Mesendoderm (in vitro differentiated cells): Measurements from ENCODE around the gene C1D.

ENCODE experiments used
- DNase-seq: peaks from one replicate; pipeline ENCODE4 v3.0.0; 2013
- H2AK5ac ChIP-seq: 2 replicates; pipeline ENCODE4 v1.6.1; 2013; ENCODE audit warnings: low read length, inconsistent platforms
- H2BK120ac ChIP-seq: 2 replicates; pipeline ENCODE4 v1.6.1; 2013; ENCODE audit warnings: low read depth, mild to moderate bottlenecking, low read length, moderate library complexity, mixed read lengths
- H2BK15ac ChIP-seq: replicated peaks from 2 replicates; pipeline ENCODE4 v1.6.1; 2013; ENCODE audit warnings: low read depth, mild to moderate bottlenecking, moderate library complexity
- H2BK5ac ChIP-seq: 2 replicates; pipeline ENCODE4 v1.6.1; 2013; ENCODE audit warnings: low read length, inconsistent platforms
- H3K18ac ChIP-seq: 2 replicates; pipeline ENCODE4 v1.6.1; 2013; ENCODE audit warnings: mild to moderate bottlenecking, low read length, mixed read lengths
- H3K23ac ChIP-seq: one replicate; pipeline ENCODE4 v1.6.1; 2013; ENCODE audit warnings: low read length
- H3K27ac ChIP-seq: 2 replicates; pipeline ENCODE4 v1.5.1; 2013; ENCODE audit warnings: low read depth, mild to moderate bottlenecking, inconsistent platforms, low read length, moderate library complexity
- H3K27me3 ChIP-seq: 2 replicates; pipeline ENCODE4 v1.6.1; 2013; ENCODE audit warnings: low read length, control low read depth, mild to moderate bottlenecking, inconsistent platforms; ENCODE audit not compliant: insufficient read depth, poor library complexity
- H3K36me3 ChIP-seq: 2 replicates; pipeline ENCODE4 v1.6.1; 2013; ENCODE audit warnings: low read length, inconsistent platforms; ENCODE audit not compliant: control insufficient read depth, insufficient read depth
- H3K4ac ChIP-seq: one replicate; pipeline ENCODE4 v1.6.1; 2013; ENCODE audit warnings: low read depth, mild to moderate bottlenecking, low read length, moderate library complexity
- H3K4me1 ChIP-seq: 2 replicates; pipeline ENCODE4 v1.6.1; 2013; ENCODE audit warnings: low read depth, low read length, inconsistent platforms; ENCODE audit not compliant: control insufficient read depth
- H3K4me2 ChIP-seq: 2 replicates; pipeline ENCODE4 v1.6.1; 2013; ENCODE audit warnings: low read length
- H3K4me3 ChIP-seq: 2 replicates; pipeline ENCODE4 v1.5.1; 2013; ENCODE audit warnings: mild to moderate bottlenecking, low read length
- H3K56ac ChIP-seq: one replicate; pipeline ENCODE4 v1.6.1; 2013; ENCODE audit warnings: low read length
- H3K79me1 ChIP-seq: 2 replicates; pipeline ENCODE4 v1.6.1; 2013; ENCODE audit warnings: low read length, inconsistent platforms
- H3K79me2 ChIP-seq: 2 replicates; pipeline ENCODE4 v1.6.1; 2013; ENCODE audit warnings: mild to moderate bottlenecking, low read length; ENCODE audit not compliant: control insufficient read depth, insufficient read depth
- H3K9ac ChIP-seq: 2 replicates; pipeline ENCODE4 v1.6.1; 2013; ENCODE audit warnings: low read length, inconsistent platforms
- H4K5ac ChIP-seq: one replicate; pipeline ENCODE4 v1.6.1; 2013; ENCODE audit warnings: low read length
- H4K8ac ChIP-seq: one replicate; pipeline ENCODE4 v1.6.1; 2013; ENCODE audit warnings: low read depth, mild to moderate bottlenecking, control low read depth, low read length, moderate library complexity
- WGBS: extraction: QIAGEN DNeasy Blood & Tissue Kit; methylation state at CpG from one replicate; pipeline ENCODE4 v1.1.7; 2013; ENCODE audit warnings: low lambda C conversion rate, missing lambda C conversion rate; ENCODE audit not compliant: insufficient coverage; ENCODE audit errors: extremely low coverage; 5-methylcytosine and 5-hydroxymethylcytosine counted together

The C1D gene

DNA sequence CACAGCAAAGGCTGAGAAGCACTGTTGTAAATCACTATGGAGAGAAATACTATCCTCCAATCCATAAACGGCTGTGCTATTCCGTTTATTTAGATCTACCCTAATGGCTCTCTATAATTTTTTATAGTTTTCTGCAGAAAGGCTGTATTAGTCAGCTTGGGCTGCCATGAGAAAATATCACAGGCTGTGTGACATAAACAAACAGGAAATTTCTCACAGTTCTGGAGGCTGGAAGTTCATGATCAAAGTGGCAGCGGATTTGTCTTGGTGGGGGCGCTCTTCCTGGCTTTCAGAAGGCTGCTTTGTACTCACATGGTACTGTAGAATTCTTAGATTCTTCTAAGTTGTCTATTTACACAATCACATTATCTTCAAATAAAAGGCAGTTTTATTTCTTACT, 44.1 kb downstream of the C1D start:
- H3K36me3 ChIP-seq: no peaks in the 10 kb centered on the region
- H3K4me1 ChIP-seq: no peaks in the 10 kb centered on the region
- no peak overlapping the region for H3K4me2 ChIP-seq
- H3K79me2 ChIP-seq: no peaks in the 10 kb centered on the region
- H2AK5ac ChIP-seq: no peak overlapping the region
- no peak overlapping the region for H3K4ac ChIP-seq
- no peak overlapping the region for H3K56ac ChIP-seq
- no peak overlapping the region for H4K5ac ChIP-seq
- no peak overlapping the region for H2BK120ac ChIP-seq
- no peak overlapping the region for H3K27ac ChIP-seq
- DNase-seq: no peak
- no peaks in the 10 kb centered on the region for H3K79me1 ChIP-seq
- no peaks in the 10 kb centered on the region for H3K27me3 ChIP-seq
- H3K4me3 ChIP-seq: no peak overlapping the region
- no peak overlapping the region for H2BK5ac ChIP-seq
- no peak overlapping the region for H3K18ac ChIP-seq
- H4K8ac ChIP-seq: no peak overlapping the region
- no peak overlapping the region for H3K9ac ChIP-seq
- no peak overlapping the region for H3K23ac ChIP-seq
- no CpG with 5 or more reads among the region's 4 CpGs for WGBS
- no peak overlapping the region for H2BK15ac ChIP-seq

GRCh38 chr2:68009526-68009925, 53.3 kb downstream of the C1D start:
- Histone ChIP-seq H2AK5ac (no peak overlapping the region), H3K18ac (no peak overlapping the region), H2BK120ac (no peak overlapping the region), H2BK15ac (no peak overlapping the region), H3K79me1 (no peaks in the 10 kb centered on the region), H3K56ac (no peak overlapping the region), H3K9ac (no peak overlapping the region), H3K4me2 (no peak overlapping the region), H3K4me1 (no peaks in the 10 kb centered on the region), H2BK5ac (no peak overlapping the region), H3K4ac (no peak overlapping the region), H3K23ac (no peak overlapping the region), H4K8ac (no peak overlapping the region), H3K79me2 (no peaks in the 10 kb centered on the region), H4K5ac (no peak overlapping the region), H3K27ac (no peak overlapping the region), H3K4me3 (no peak overlapping the region), H3K36me3 (no peaks in the 10 kb centered on the region), H3K27me3 (no peaks in the 10 kb centered on the region)
- no peak for DNase-seq
- WGBS: no CpG with 5 or more reads among the region's 5 CpGs

GRCh38 chr2:68000170-68000825, 62.5 kb downstream of the C1D start:
- Histone ChIP-seq H3K9ac (no peak overlapping the region), H3K4me2 (no peak overlapping the region), H3K23ac (no peak overlapping the region), H4K8ac (no peak overlapping the region), H3K36me3 (no peaks in the 10 kb centered on the region), H3K18ac (no peak overlapping the region), H3K27ac (no peak overlapping the region), H3K79me2 (no peaks in the 10 kb centered on the region), H3K4me3 (no peak overlapping the region), H3K56ac (no peak overlapping the region), H2BK15ac (no peak overlapping the region), H2AK5ac (no peak overlapping the region), H3K4ac (no peak overlapping the region), H2BK5ac (no peak overlapping the region), H4K5ac (no peak overlapping the region), H3K79me1 (no peaks in the 10 kb centered on the region), H3K4me1 (no peaks in the 10 kb centered on the region), H2BK120ac (no peak overlapping the region), H3K27me3 (no peaks in the 10 kb centered on the region)
- no peak for DNase-seq
- no CpG with 5 or more reads among the region's 8 CpGs for WGBS

DNA sequence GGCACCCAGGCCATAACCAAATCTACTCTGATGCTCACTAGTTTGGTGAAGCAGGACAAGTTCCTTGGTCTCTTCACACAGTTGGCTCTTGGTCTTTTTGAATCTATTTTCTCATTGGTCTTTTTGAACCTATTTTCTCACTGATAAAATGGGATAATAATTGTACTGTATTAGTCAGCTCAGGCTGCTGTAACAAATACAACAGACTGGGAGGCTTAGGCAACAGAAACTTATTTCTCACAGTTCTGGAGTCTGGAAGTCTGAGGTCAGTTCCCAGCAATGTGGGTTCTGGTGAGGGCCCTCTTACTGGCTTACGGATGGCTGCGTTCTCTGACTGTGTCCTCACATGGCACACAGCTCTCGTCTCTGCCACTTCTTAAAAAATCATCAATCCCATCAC, 63.5 kb downstream of the C1D start:
- Histone ChIP-seq H3K18ac (no peak overlapping the region), H3K4me3 (no peak overlapping the region), H3K4me2 (no peak overlapping the region), H2BK5ac (no peak overlapping the region), H3K27me3 (no peaks in the 10 kb centered on the region), H3K4ac (no peak overlapping the region), H2BK15ac (no peak overlapping the region), H2BK120ac (no peak overlapping the region), H3K36me3 (no peaks in the 10 kb centered on the region), H2AK5ac (no peak overlapping the region), H3K56ac (no peak overlapping the region), H3K79me2 (no peaks in the 10 kb centered on the region), H3K9ac (no peak overlapping the region), H4K5ac (no peak overlapping the region), H3K23ac (no peak overlapping the region), H3K27ac (no peak overlapping the region), H3K79me1 (no peaks in the 10 kb centered on the region), H4K8ac (no peak overlapping the region), H3K4me1 (no peaks in the 10 kb centered on the region)
- no peak for DNase-seq
- WGBS: no CpG with 5 or more reads among the region's 3 CpGs

DNA sequence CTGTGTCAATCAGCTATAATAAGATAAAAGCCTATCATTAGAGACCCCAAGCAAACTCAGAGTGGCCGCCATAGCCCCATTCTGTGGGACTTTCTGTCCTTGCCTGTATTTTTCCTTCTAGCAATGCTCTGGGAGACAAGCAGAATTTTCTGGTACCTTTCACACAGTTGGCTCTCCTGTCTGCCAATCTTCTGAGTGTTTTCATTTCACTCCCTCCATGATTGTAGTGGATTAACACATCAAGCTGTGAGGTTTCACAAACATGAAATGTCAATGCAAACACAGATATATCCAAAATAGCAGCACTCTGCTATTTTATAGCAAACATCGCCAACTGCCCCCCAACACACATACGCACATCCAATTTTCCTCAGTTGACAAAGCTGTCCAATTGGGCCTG, 64.9 kb downstream of the C1D start:
- no peak overlapping the region for H3K9ac ChIP-seq
- H3K18ac ChIP-seq: no peak overlapping the region
- no peak overlapping the region for H2AK5ac ChIP-seq
- H3K4me3 ChIP-seq: no peak overlapping the region
- H3K27me3 ChIP-seq: no peaks in the 10 kb centered on the region
- no peaks in the 10 kb centered on the region for H3K79me2 ChIP-seq
- no peak overlapping the region for H2BK5ac ChIP-seq
- no peak overlapping the region for H4K5ac ChIP-seq
- no peak overlapping the region for H2BK15ac ChIP-seq
- H3K36me3 ChIP-seq: no peaks in the 10 kb centered on the region
- no peak overlapping the region for H3K4ac ChIP-seq
- no CpG with 5 or more reads among the region's 3 CpGs for WGBS
- no peaks in the 10 kb centered on the region for H3K4me1 ChIP-seq
- no peak for DNase-seq
- H3K79me1 ChIP-seq: no peaks in the 10 kb centered on the region
- no peak overlapping the region for H3K4me2 ChIP-seq
- H4K8ac ChIP-seq: no peak overlapping the region
- H3K56ac ChIP-seq: no peak overlapping the region
- H3K27ac ChIP-seq: no peak overlapping the region
- H3K23ac ChIP-seq: no peak overlapping the region
- H2BK120ac ChIP-seq: no peak overlapping the region

DNA sequence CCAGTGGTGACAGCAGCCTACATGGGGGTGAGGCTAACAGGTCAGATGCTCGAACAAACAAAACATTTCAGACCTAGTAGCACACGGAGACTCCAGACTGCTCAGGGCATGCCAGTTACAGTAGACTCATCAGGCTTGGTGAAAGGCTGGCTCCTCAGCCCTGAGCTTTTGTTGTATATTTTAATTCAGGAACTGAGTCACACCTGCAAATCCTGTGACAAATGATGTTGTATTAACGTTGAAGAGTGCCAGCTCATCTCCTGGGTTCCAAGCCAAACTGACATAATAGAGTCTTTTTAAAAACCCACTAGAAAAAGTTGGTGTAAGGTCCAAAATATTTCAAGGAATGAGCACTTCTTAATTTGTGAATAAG, 65.3 kb downstream of the C1D start:
- Histone ChIP-seq H3K4me1 (no peaks in the 10 kb centered on the region), H3K79me1 (no peaks in the 10 kb centered on the region), H4K5ac (no peak overlapping the region), H3K4ac (no peak overlapping the region), H2BK15ac (no peak overlapping the region), H3K18ac (no peak overlapping the region), H3K56ac (no peak overlapping the region), H2BK120ac (no peak overlapping the region), H3K23ac (no peak overlapping the region), H3K79me2 (no peaks in the 10 kb centered on the region), H2AK5ac (no peak overlapping the region), H3K9ac (no peak overlapping the region), H3K36me3 (no peaks in the 10 kb centered on the region), H3K4me2 (no peak overlapping the region), H2BK5ac (no peak overlapping the region), H3K4me3 (no peak overlapping the region), H3K27ac (no peak overlapping the region), H4K8ac (no peak overlapping the region), H3K27me3 (no peaks in the 10 kb centered on the region)
- no CpG with 5 or more reads among the region's 3 CpGs for WGBS
- DNase-seq: no peak
